ENCODE results near the gene XYLT2.

- peak; percentile 95 for TF ChIP-seq CTCF (IDR thresholded peaks at IDR 0.05; ENCODE audit: poor library complexity)
- no peak for TF ChIP-seq EZH2 (IDR thresholded peaks at IDR 0.05; ENCODE audit: borderline replicate concordance)
Measured at GRCh38 chr17:50297407-50297865, 48.5 kb upstream of the XYLT2 start.
